ENCODE results near the gene ACOT7. TPM values are rescaled to one million over a fixed set of nuclear protein-coding genes. Genes with fewer than 3 reads are reported as not detected.
A peak's percentile ranks its signal among the peaks of the same experiment; 100 is the strongest.

The ACOT7 gene
- total and polyA plus RNA-seq, 10 donors, result 10.6 to 31.5 (median 20.3) TPM

DNA sequence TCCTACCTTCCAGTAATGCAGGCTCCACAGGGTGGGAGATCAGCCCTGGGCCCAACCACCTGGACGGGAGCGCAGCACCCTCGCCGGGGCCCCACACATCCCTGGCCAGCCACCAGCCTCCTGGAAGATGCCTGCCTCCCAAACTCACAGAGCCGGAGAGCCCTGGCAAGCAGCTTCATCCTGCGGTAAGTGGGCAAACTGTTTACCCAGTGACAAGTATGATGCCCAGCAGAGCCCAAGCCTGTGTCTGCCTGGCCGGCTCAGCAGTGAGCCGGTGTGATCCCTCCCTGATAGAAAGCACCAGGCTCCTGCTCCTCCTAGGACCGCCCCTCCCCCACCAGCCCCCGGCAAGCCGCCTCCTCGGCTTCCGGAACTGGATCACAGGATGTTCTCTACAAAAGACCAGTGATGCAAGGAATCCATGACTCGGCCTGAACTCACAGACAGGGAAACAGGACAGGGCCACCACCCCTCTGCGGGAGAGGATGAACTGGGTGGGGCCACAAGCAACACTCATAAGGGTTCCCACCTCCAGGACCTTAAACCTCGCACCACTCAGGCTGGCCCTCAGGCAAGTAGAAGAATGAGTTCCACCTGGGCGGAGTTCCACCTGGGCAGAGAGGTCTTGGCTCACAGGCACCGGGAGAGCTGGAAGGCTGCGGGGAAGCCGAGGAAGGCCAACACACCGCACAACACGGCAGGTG, 7.9 kb downstream of the ACOT7 start:
- H3K4me3 ChIP-seq, result no peak overlapping the region

GRCh38 chr1:6384962-6385361, 8.6 kb downstream of the ACOT7 start:
- 70 to 96% (median 87%) methylated on average over 5 of the region's 5 CpGs for WGBS, 5 donors
- Histone ChIP-seq H3K4me1 (peaks cover 0 to 12% (median 2%) of the 10 kb centered on the region in 6 donors), H3K27ac (peak overlapping the region in 1 of 8 donors; percentile 27), H3K36me3 (no peaks in the 10 kb centered on the region), H3K9me3 (peaks cover 0 to 10% (median 0%) of the 10 kb centered on the region in 8 donors), H3K4me3 (no peak overlapping the region), H3K27me3 (replicated peaks in 1 of 7) (no peaks in the 10 kb centered on the region)
- TF ChIP-seq, protein P1, sequence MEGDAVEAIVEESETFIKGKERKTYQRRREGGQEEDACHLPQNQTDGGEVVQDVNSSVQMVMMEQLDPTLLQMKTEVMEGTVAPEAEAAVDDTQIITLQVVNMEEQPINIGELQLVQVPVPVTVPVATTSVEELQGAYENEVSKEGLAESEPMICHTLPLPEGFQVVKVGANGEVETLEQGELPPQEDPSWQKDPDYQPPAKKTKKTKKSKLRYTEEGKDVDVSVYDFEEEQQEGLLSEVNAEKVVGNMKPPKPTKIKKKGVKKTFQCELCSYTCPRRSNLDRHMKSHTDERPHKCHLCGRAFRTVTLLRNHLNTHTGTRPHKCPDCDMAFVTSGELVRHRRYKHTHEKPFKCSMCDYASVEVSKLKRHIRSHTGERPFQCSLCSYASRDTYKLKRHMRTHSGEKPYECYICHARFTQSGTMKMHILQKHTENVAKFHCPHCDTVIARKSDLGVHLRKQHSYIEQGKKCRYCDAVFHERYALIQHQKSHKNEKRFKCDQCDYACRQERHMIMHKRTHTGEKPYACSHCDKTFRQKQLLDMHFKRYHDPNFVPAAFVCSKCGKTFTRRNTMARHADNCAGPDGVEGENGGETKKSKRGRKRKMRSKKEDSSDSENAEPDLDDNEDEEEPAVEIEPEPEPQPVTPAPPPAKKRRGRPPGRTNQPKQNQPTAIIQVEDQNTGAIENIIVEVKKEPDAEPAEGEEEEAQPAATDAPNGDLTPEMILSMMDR (IDR thresholded peaks at IDR 0.05 in 8 of 11, conservative IDR thresholded peaks at IDR 0.05 in 3 of 11), result no peak
- TF ChIP-seq POLR2AphosphoS5 (IDR thresholded peaks at IDR 0.05) (no peak), POLR2A (IDR thresholded peaks at IDR 0.05) (no peak)
- intact Hi-C loops (cut with DNase I; ENCODE audit: low total_unique reads), result no loop called here
- no peak for DNase-seq

More for the DNA sequence above, 7.9 kb downstream of the ACOT7 start:
- no peak for DNase-seq
- TF ChIP-seq, protein P1 (IDR thresholded peaks at IDR 0.05 in 8 of 11, conservative IDR thresholded peaks at IDR 0.05 in 3 of 11), result no peak
- TF ChIP-seq POLR2A (IDR thresholded peaks at IDR 0.05) (no peak), POLR2AphosphoS5 (IDR thresholded peaks at IDR 0.05) (no peak)
- Histone ChIP-seq H3K27me3 (replicated peaks in 1 of 7) (no peaks in the 10 kb centered on the region), H3K9me3 (peaks cover 0 to 7% (median 0%) of the 10 kb centered on the region in 8 donors), H3K27ac (peak overlapping the region in 2 of 8 donors; percentile 12 to 27), H3K4me1 (peaks cover 0 to 12% (median 2%) of the 10 kb centered on the region in 6 donors), H3K36me3 (no peaks in the 10 kb centered on the region)
- WGBS, 5 donors, result 74 to 86% (median 79%) methylated on average over 10 to 22 of the region's 22 CpGs
- intact Hi-C loops (cut with DNase I; ENCODE audit: low total_unique reads), result no loop called here

- Histone ChIP-seq H3K4me1 (peaks cover 0 to 12% (median 2%) of the 10 kb centered on the region in 6 donors), H3K4me3 (no peak overlapping the region), H3K9me3 (peaks cover 0 to 14% (median 0%) of the 10 kb centered on the region in 8 donors), H3K27ac (no peak overlapping the region), H3K36me3 (no peaks in the 10 kb centered on the region), H3K27me3 (replicated peaks in 1 of 7) (no peaks in the 10 kb centered on the region)
- WGBS, 5 donors, result 86 to 100% (median 96%) methylated on average over 1 of the region's 1 CpG
- no peak for TF ChIP-seq POLR2AphosphoS5 (IDR thresholded peaks at IDR 0.05)
- TF ChIP-seq, protein P1 (IDR thresholded peaks at IDR 0.05 in 8 of 11, conservative IDR thresholded peaks at IDR 0.05 in 3 of 11), result no peak
- no peak for TF ChIP-seq POLR2A (IDR thresholded peaks at IDR 0.05)
- no peak for DNase-seq
- intact Hi-C loops (cut with DNase I; ENCODE audit: low total_unique reads), result no loop called here
These were observed 9.4 kb downstream of the ACOT7 start for GRCh38 chr1:6384135-6384534.

DNA sequence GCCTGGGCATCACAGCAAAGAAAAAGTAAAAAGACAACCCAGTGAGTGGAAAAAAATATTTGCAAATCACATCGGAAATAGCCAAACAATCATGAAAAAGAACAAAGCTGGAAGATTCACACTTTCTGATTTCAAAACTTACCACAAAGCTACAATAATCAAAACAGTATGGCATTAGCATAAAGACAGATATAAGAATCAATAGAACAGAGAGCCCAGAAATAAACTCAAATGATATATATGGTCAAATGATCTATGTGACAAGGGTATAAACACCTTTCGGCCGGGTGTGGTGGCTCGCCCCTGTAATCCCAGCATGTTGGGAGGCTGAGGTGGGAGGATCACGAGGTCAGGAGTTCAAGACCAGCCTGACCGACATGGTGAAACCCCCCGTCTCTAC, 13.5 kb downstream of the ACOT7 start:
- Histone ChIP-seq H3K9me3 (peaks cover 0 to 14% (median 0%) of the 10 kb centered on the region in 8 donors), H3K27ac (no peak overlapping the region), H3K4me1 (peaks cover 0 to under 1% (median 0%) of the 10 kb centered on the region in 6 donors), H3K4me3 (no peak overlapping the region), H3K36me3 (no peaks in the 10 kb centered on the region), H3K27me3 (replicated peaks in 1 of 7) (no peaks in the 10 kb centered on the region)
- DNase-seq, result no peak
- 91 to 96% (median 93%) methylated on average over 7 of the region's 7 CpGs for WGBS, 5 donors
- TF ChIP-seq, protein P1 (IDR thresholded peaks at IDR 0.05 in 8 of 11, conservative IDR thresholded peaks at IDR 0.05 in 3 of 11), result no peak
- TF ChIP-seq POLR2A (IDR thresholded peaks at IDR 0.05) (no peak), POLR2AphosphoS5 (IDR thresholded peaks at IDR 0.05) (no peak)
- intact Hi-C loops (cut with DNase I; ENCODE audit: low total_unique reads), result no loop called here
